Purkinje cell (primary cell): Measurements from ENCODE around the gene NAT14. TPM values are rescaled to one million over a fixed set of nuclear protein-coding genes. Genes with fewer than 3 reads are reported as not detected.

Experiments
- polyA plus RNA-seq: library from polyadenylated mRNA; unstranded; fragments of >200 nt; fragmentation: Nextera tagmentation; gene quantifications from 2 replicates; pipeline ENCODE4 v1.2.1, GENCODE V29; 2014

Gene NAT14, protein sequence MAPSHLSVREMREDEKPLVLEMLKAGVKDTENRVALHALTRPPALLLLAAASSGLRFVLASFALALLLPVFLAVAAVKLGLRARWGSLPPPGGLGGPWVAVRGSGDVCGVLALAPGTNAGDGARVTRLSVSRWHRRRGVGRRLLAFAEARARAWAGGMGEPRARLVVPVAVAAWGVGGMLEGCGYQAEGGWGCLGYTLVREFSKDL
- 26.9 and 43.3 TPM in 2 replicates for polyA plus RNA-seq

GRCh38 chr19:55484593-55485438 is at the start of gene NAT14:
TSS of gene NAT14 (plus strand) at chr19:55485188. CDS start at chr19:55485709, 521 bp downstream.

DNA sequence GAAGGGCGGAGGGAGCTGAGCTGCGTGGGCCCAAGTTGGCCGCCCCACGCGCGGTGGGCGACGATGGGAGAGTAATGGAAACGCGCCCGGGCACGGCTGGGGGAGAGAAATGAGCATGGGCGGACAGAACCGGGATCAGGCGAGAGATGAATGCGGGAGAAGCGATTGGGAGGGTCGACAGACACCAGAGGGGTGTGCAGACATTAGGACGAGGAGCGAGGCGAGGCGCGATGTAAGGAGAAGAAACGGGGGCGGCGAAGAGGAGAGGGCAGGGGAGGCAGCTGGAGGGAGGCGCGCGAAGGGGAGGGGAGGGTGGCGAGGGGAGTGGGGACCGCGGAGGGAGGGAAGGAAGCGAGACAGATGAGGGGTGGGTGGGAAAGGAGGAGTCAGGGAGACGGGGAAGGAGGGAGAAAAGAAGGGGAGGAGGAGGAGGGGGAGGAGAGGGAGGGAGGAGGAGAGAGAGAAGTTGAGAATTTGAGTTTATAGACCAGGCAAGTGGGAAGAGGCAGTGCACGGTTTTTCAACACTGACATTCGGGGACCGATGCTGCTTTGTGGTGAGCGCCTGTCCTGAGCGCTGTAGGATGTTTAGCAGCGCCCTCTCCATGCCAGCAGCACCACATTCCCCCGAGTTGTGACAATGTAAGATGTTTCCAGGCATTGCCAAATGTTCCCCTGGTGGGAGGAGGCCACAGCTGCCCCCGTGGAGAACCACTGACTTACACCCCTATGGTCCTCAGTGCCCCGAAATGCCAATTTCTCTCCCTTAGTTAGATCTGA is 41.8 kb upstream of the NAT14 start, which contains the start of gene SHISA7:
Gene SHISA7, minus strand, starts transcription at position 256 of the 779 bp plus-strand sequence. CDS start 437 bp downstream, outside the sequence.

DNA sequence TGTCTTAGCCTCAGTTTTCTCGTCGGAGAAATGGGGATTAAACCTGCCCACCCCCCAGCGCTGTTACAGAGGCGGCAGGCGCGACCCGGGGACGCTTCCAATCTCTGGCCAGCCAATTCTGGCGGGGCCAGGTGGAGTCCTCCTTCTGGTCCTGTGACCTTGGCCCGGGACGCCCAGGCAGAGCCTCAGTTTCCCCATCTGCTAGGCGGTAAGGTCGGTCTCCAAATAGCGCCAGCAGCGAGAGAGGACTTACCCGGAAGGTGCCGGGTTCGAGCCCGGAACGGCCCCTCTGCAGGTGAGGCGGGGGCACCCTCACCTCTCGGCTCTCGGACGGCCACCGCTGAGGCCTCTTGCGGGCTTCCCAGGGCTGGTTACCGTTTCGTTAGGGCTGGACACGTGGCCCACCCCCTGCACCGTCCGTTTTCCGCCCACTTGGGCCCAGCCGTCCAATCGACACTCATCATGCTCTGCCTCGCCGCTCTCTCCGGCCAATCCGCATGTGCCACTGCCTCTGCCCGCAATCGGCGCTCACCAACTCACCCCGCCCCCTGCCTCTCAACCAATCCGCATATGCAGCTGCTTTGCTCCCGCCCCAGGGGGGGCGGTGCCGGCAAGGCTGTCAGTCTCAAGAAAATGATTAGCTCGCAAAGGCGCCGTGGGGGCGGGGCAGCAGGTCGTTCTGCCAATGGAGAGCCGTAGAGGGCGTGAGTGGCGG is 23.6 kb upstream of the NAT14 start, which contains the start of gene ISOC2:
Gene ISOC2, minus strand, starts transcription at position 384 of the 715 bp plus-strand sequence. CDS start 5,156 bp downstream, outside the sequence.

GRCh38 chr19:55464662-55465054 is 20.3 kb upstream of the NAT14 start, which contains the start of gene C19orf85:
TSS of gene C19orf85 (minus strand) at chr19:55464751. CDS start at chr19:55464554, 197 bp downstream.

DNA sequence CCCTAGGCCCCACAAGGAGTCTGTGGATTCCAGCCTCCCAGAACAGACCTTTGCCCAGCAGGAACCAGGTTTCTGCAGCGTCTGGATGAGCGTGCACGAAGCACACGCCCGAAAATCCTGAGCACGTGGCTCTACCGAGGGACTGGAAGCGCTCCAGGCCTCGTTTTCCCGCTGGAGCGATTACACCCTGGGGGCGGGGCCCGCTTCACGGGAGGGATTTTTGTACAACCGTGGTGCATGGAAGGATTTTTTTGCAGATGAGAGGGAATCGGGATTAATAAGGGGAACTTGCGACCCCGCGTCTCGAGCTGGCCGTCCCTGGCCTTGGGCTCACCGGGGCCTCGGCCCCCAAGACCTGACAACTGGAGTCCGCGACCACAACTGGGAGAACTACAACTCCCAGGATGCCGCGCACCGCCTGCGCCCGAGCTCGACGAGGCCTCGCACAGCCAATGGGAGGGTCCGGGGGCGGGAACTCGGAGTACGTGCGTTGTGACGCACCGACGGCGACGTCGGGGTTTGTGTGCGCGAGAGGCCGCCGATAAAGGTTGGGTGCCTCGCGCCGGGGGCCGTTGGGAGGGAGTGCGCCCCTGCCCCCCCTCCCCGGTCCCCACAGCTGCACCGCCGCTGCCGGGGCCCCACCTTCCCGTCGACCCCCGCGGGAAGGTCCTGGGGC is 8.8 kb upstream of the NAT14 start, which contains the start of gene ZNF628:
Gene ZNF628, plus strand, starts transcription at position 518 of the 676 bp plus-strand sequence. CDS start 3,294 bp downstream, outside the sequence.

GRCh38 chr19:55487924-55488687 is 3.1 kb downstream of the NAT14 start, which contains the start of gene SSC5D:
TSS of gene SSC5D (plus strand) at chr19:55488436. CDS start at chr19:55488590, 154 bp downstream.

Other genes with a start within 250 kb of the NAT14 start
- 1.3 and 2.7 TPM in 2 replicates for gene PPP6R1, start 226.2 kb upstream of the NAT14 start, polyA plus RNA-seq
- gene HSPBP1, start 205.1 kb upstream of the NAT14 start, polyA plus RNA-seq, result 5.9 and 10.4 TPM in 2 replicates
- 0.44 and 2.8 TPM in 2 replicates for gene BRSK1, start 201.2 kb upstream of the NAT14 start, polyA plus RNA-seq
- not detected in 2 replicates for gene TMEM150B, start 159.8 kb upstream of the NAT14 start, polyA plus RNA-seq
- gene KMT5C, start 145.3 kb upstream of the NAT14 start, polyA plus RNA-seq, result 0.77 TPM in 1 of 2 replicates, not detected in the other
- gene COX6B2, start 130.5 kb upstream of the NAT14 start, polyA plus RNA-seq, result not detected in 2 replicates
- not detected in 2 replicates for gene GARIN5B, start 121.9 kb upstream of the NAT14 start, polyA plus RNA-seq
- gene IL11, start 114.7 kb upstream of the NAT14 start, polyA plus RNA-seq, result not detected in 2 replicates
- not detected in 2 replicates for gene TMEM190, start 108.4 kb upstream of the NAT14 start, polyA plus RNA-seq
- gene TMEM238, start 100.9 kb upstream of the NAT14 start, polyA plus RNA-seq, result not detected in 2 replicates
- gene RPL28, start 99.3 kb upstream of the NAT14 start, polyA plus RNA-seq, result 339 and 376 TPM in 2 replicates
- gene UBE2S, start 77.4 kb upstream of the NAT14 start, polyA plus RNA-seq, result 1.3 and 1.6 TPM in 2 replicates
- 0.62 TPM in 1 of 2 replicates, not detected in the other for gene SHISA7, start 41.9 kb upstream of the NAT14 start, polyA plus RNA-seq
- gene ISOC2, start 23.5 kb upstream of the NAT14 start, polyA plus RNA-seq, result 0.93 and 1.2 TPM in 2 replicates
- not detected in 2 replicates for gene C19orf85, start 20.4 kb upstream of the NAT14 start, polyA plus RNA-seq
- gene ZNF628, start 8.6 kb upstream of the NAT14 start, polyA plus RNA-seq, result not detected in 2 replicates
- 0.05 TPM in 1 of 2 replicates, not detected in the other for gene SSC5D, start 3.2 kb downstream of the NAT14 start, polyA plus RNA-seq
- gene SBK2, start 51.9 kb downstream of the NAT14 start, polyA plus RNA-seq, result not detected in 2 replicates
- gene SBK3, start 60.4 kb downstream of the NAT14 start, polyA plus RNA-seq, result not detected in 2 replicates
- 0.36 and 0.48 TPM in 2 replicates for gene ZNF579, start 95.7 kb downstream of the NAT14 start, polyA plus RNA-seq
- 1.7 and 4.2 TPM in 2 replicates for gene FIZ1, start 114.3 kb downstream of the NAT14 start, polyA plus RNA-seq
- gene ZNF524, start 115.1 kb downstream of the NAT14 start, polyA plus RNA-seq, result 0.36 TPM in 1 of 2 replicates, not detected in the other
- 0.22 TPM in 1 of 2 replicates, not detected in the other for gene ZNF865, start 120.5 kb downstream of the NAT14 start, polyA plus RNA-seq
- gene ZNF784, start 139.4 kb downstream of the NAT14 start, polyA plus RNA-seq, result 0.16 and 0.27 TPM in 2 replicates
- gene ZNF580, start 155.8 kb downstream of the NAT14 start, polyA plus RNA-seq, result 8.2 and 11.4 TPM in 2 replicates
- 0.74 and 4.1 TPM in 2 replicates for gene ZNF581, start 158.5 kb downstream of the NAT14 start, polyA plus RNA-seq
- 0.35 and 0.67 TPM in 2 replicates for gene CCDC106, start 163.0 kb downstream of the NAT14 start, polyA plus RNA-seq
- 2.8 and 3.7 TPM in 2 replicates for gene U2AF2, start 169.8 kb downstream of the NAT14 start, polyA plus RNA-seq
- gene EPN1, start 190.0 kb downstream of the NAT14 start, polyA plus RNA-seq, result 1.3 and 1.4 TPM in 2 replicates